A673 (cell line): Measurements from ENCODE around the gene RAPGEF3. TPM values are rescaled to one million over a fixed set of nuclear protein-coding genes. Genes with fewer than 3 reads are reported as not detected.

Experiments used
- BruUV-seq: library from RNA; stranded (reverse); fragments of 400-500 nt; replicated peaks from 2 replicates; lab custom pipeline; 2021; lab: Mats Ljungman, UMichigan
- CTCF ChIA-PET: fragments of 300-600 bp; sonication (Branson Sonifier 250); formaldehyde crosslinking; loops from one replicate; lab custom pipeline; 2022; ENCODE audit warnings: antibody characterized with exemption; lab: Charles Lee
- POLR2A ChIA-PET: fragments of 300-600 bp; sonication (Branson Sonifier 250); formaldehyde crosslinking; loops from one replicate; lab custom pipeline; 2022; ENCODE audit warnings: antibody characterized with exemption; ENCODE audit not compliant: low non-redundant PET; lab: Charles Lee
- DNase-seq: peaks from one replicate; pipeline ENCODE4 v3.0.0-alpha.2; 2015; ENCODE audit warnings: low spot score
- H3K27ac ChIP-seq: fragments of 200-600 bp; sonication (generic); 2 replicates; pipeline ENCODE4 v1.5.1; 2016; ENCODE audit warnings: mixed run types, low read depth, mild to moderate bottlenecking, mixed read lengths, antibody characterized with exemption, low read length; ENCODE audit not compliant: poor library complexity, severe bottlenecking
- H3K27me3 ChIP-seq: fragments of 200-600 bp; sonication (generic); replicated peaks from 2 replicates; pipeline ENCODE4 v1.6.1; 2017; ENCODE audit warnings: mixed run types, low read depth, mild to moderate bottlenecking, mixed read lengths, antibody characterized with exemption, low read length; ENCODE audit not compliant: insufficient read depth, poor library complexity
- H3K36me3 ChIP-seq: fragments of 200-600 bp; sonication (generic); 2 replicates; pipeline ENCODE4 v1.6.1; 2016; ENCODE audit warnings: mixed run types, mild to moderate bottlenecking, mixed read lengths, antibody characterized with exemption, low read length; ENCODE audit not compliant: insufficient read depth, poor library complexity, severe bottlenecking
- H3K4me1 ChIP-seq: fragments of 200-600 bp; sonication (generic); 2 replicates; pipeline ENCODE4 v1.6.1; 2017; ENCODE audit warnings: mixed run types, mild to moderate bottlenecking, mixed read lengths, antibody characterized with exemption, low read length; ENCODE audit not compliant: insufficient read depth, poor library complexity, severe bottlenecking
- H3K4me3 ChIP-seq: fragments of 200-600 bp; sonication (generic); 2 replicates; pipeline ENCODE4 v1.5.1; 2016; ENCODE audit warnings: low read depth, mixed run types, mild to moderate bottlenecking, mixed read lengths, low read length; ENCODE audit not compliant: poor library complexity, severe bottlenecking
- H3K9me3 ChIP-seq: fragments of 200-600 bp; sonication (generic); 2 replicates; pipeline ENCODE4 v1.6.1; 2016; ENCODE audit warnings: mixed run types, low read depth, mild to moderate bottlenecking, mixed read lengths, antibody characterized with exemption, low read length; ENCODE audit not compliant: poor library complexity, severe bottlenecking
- EZH2 ChIP-seq: fragments of 200-600 bp; sonication (generic); IDR thresholded peaks from 2 replicates; pipeline ENCODE4 v1.6.1; 2017; ENCODE audit warnings: borderline replicate concordance, low read depth, mild to moderate bottlenecking, mixed read lengths, antibody characterized with exemption, low read length; ENCODE audit not compliant: poor library complexity, severe bottlenecking
- intact Hi-C: fragments of 100-400 bp; cut with micrococcal nuclease; formaldehyde crosslinking; loops from one replicate; pipeline ENCODE4 v1.10.0; 2022; ENCODE audit not compliant: unreplicated experiment
- total RNA-seq: library from RNA; stranded (reverse); gene quantifications from 2 replicates; pipeline ENCODE4 v1.2.3, GENCODE V29; 2021
- TF ChIP-seq, protein P1 (sequence below): fragments of 300-800, 200-600 bp; sonication (generic); conservative IDR thresholded peaks from 2 replicates; pipeline ENCODE4 v1.5.1; 2017; ENCODE audit warnings: low read depth, mild to moderate bottlenecking, antibody characterized with exemption, low read length, moderate library complexity, mixed read lengths

Gene RAPGEF3
- total RNA-seq, 1 experiment from 2014 or later = 4.3 TPM

DNA sequence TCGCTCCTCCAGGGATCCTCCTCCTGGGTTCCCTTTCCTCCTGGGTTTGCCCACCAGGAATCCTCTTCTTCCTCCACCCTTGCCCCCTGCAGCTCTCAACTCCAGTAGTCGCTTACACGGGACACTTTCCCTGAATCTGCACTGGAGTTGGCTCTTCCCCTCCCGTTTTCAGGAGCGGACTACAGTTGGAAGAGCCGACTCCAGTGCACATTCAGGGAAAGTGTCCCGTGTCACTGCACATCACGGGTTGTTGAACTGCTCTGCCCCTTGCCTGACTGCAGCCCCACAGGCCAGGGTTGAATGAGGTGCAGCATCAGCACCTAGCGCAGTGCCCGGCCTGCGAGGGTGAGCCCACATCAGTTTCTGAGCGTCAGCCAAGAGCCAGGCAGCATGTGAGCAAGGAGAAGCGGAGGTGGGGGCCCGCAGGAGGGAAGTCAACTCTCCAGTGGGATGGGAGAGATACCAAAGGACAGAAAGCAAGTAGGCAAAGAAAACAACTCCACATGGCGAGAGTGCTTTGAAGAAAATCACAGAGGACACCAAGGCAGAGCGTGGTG is 13.1 kb downstream of the RAPGEF3 start:
- H3K4me3 ChIP-seq = no peak overlapping the region
- no peak overlapping the region for H3K27ac ChIP-seq
- no peaks in the 10 kb centered on the region for H3K9me3 ChIP-seq
- peaks cover 24% of the 10 kb centered on the region for H3K4me1 ChIP-seq
- no peak for DNase-seq
- BruUV-seq = no TSS peak
- TF ChIP-seq, protein P1, sequence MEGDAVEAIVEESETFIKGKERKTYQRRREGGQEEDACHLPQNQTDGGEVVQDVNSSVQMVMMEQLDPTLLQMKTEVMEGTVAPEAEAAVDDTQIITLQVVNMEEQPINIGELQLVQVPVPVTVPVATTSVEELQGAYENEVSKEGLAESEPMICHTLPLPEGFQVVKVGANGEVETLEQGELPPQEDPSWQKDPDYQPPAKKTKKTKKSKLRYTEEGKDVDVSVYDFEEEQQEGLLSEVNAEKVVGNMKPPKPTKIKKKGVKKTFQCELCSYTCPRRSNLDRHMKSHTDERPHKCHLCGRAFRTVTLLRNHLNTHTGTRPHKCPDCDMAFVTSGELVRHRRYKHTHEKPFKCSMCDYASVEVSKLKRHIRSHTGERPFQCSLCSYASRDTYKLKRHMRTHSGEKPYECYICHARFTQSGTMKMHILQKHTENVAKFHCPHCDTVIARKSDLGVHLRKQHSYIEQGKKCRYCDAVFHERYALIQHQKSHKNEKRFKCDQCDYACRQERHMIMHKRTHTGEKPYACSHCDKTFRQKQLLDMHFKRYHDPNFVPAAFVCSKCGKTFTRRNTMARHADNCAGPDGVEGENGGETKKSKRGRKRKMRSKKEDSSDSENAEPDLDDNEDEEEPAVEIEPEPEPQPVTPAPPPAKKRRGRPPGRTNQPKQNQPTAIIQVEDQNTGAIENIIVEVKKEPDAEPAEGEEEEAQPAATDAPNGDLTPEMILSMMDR = no peak
- TF ChIP-seq EZH2 = no peak
- ChIA-PET CTCF (no interaction called here), POLR2A (no interaction called here)
- intact Hi-C loops = no loop called here
- no peaks in the 10 kb centered on the region for H3K36me3 ChIP-seq
- H3K27me3 ChIP-seq = no peaks in the 10 kb centered on the region

DNA sequence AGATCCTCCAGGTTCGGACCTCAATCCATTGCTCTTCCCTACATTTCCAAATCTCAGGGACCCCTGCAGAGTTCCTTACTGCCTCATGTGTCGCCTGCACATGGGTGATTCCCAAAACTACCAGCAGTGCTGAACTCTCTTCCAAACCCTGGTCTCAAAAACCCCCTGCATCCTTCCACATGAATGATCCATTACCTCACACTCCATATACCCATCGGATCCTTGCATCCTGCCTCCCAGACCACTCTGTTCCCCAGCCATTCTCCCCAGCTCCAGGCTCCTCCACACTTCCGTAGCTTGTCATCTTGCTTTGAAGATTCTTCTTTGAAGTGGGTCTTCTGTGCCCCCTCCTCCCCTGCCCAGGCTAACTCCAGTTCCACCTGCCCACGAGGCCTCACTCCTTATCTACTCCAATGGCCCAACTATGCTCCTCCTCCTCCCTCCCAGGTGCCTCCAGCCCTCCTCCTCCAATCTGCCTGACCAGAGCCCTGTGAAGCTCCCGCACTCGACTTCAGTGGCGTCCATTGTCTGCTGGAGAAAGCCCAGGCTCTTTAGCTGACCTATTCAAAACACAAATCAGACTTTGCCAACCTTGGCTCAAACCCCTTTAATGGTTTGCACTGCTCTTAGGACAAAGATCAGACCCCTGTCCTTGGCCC is 13.8 kb downstream of the RAPGEF3 start:
- Histone ChIP-seq H3K9me3 (no peaks in the 10 kb centered on the region), H3K27me3 (no peaks in the 10 kb centered on the region), H3K27ac (no peak overlapping the region), H3K36me3 (no peaks in the 10 kb centered on the region), H3K4me3 (no peak overlapping the region), H3K4me1 (peaks cover 30% of the 10 kb centered on the region)
- CTCF ChIA-PET = interaction anchor here (1.1 kb wide), 1 partner anchor 22 kb away, joined by 3 read pairs; no protein-coding TSS in a partner anchor
- POLR2A ChIA-PET = no interaction called here
- no peak for DNase-seq
- TF ChIP-seq, protein P1 = no peak
- TF ChIP-seq EZH2 = no peak
- no TSS peak for BruUV-seq
- intact Hi-C loops = loop anchor here (5.0 kb wide), 1 partner anchor 32 kb away; no protein-coding TSS in a partner anchor

DNA sequence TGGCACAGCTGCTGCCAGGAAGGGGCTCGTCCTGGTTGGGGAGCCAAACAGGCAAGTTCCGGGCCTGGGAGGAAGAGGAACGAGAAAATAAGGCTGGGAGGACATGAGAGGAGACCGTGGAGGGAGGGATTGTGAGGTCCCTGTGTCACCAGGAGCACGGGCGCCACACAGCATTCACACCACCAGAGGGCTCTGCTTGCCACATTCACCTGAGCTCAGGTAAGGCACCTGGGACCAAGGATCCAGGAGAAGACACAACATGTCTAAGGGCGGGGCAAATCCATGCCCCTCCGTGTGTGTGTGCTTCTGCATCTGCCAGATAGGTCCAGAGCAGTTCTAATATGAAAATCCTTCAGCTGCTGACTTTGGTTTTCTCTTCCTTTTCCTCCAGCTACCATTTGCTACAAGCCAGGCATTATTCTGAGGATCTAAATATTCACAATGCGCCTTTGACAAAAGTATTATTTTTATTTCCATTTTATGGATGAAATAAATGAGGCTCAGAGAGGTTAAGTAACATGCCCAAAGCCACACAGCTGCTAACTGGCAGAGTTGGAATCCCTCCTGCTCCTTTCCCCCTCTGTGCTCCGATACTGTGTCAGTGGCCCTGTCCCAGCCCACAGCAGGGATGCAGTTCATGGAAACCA is 14.6 kb downstream of the RAPGEF3 start:
- Histone ChIP-seq H3K27ac (no peak overlapping the region), H3K36me3 (no peaks in the 10 kb centered on the region), H3K27me3 (no peaks in the 10 kb centered on the region), H3K9me3 (no peaks in the 10 kb centered on the region), H3K4me1 (peaks cover 38% of the 10 kb centered on the region), H3K4me3 (no peak overlapping the region)
- no peak for TF ChIP-seq EZH2
- TF ChIP-seq, protein P1 = peak; percentile 52
- DNase-seq = no peak
- no TSS peak for BruUV-seq
- POLR2A ChIA-PET = no interaction called here
- CTCF ChIA-PET = interaction anchor here (1.1 kb wide), 1 partner anchor 23 kb away, joined by 3 read pairs; no protein-coding TSS in a partner anchor
- intact Hi-C loops = loop anchor here (5.0 kb wide), 1 partner anchor 33 kb away; no protein-coding TSS in a partner anchor
